Testis (tissue), 3 donors: ENCODE measurements around the gene KRT13. TPM values are rescaled to one million over a fixed set of nuclear protein-coding genes. Genes with fewer than 3 reads are reported as not detected.

Experiments
- DNase-seq: peaks from one replicate; pipeline ENCODE4 v3.0.0-alpha.2; 2019
- H3K27ac ChIP-seq, 2 donors: fragments of 200-600 bp; sonication (generic); one replicate each; pipeline ENCODE4 v1.5.1; 2019
- H3K27me3 ChIP-seq: fragments of 200-600 bp; sonication (generic); one replicate; pipeline ENCODE4 v1.5.1; 2019
- H3K36me3 ChIP-seq: fragments of 200-600 bp; sonication (generic); one replicate; pipeline ENCODE4 v1.5.1; 2017; ENCODE audit warnings: low read depth; ENCODE audit errors: missing control alignments
- H3K4me1 ChIP-seq: fragments of 200-600 bp; sonication (generic); one replicate; pipeline ENCODE4 v1.5.1; 2019
- H3K4me3 ChIP-seq, 2 donors: fragments of 200-600 bp; sonication (generic); one replicate each; pipeline ENCODE4 v1.5.1; 2017 to 2019
- H3K9me3 ChIP-seq: fragments of 200-600 bp; sonication (generic); one replicate; pipeline ENCODE4 v1.5.1; 2017
- POLR2A ChIP-seq: fragments of 450-650 bp; IDR thresholded peaks from one replicate; pipeline ENCODE4 v1.6.1; 2017; ENCODE audit warnings: antibody characterized with exemption, mild to moderate bottlenecking, moderate library complexity
- WGBS, 2 donors: methylation state at CpG; one replicate each; pipeline ENCODE4 v1.1.5; 2018; 5-methylcytosine and 5-hydroxymethylcytosine counted together
- intact Hi-C: fragments of 100-400 bp; cut with DNase I; formaldehyde crosslinking; loops from one replicate; pipeline ENCODE4 v1.15.1; 2023; ENCODE audit warnings: low total_unique reads
- polyA plus RNA-seq: library from polyadenylated mRNA; stranded (reverse); fragments of 350-450 nt; fragmentation: Illumina TruSeq; extraction: RNeasy Lipid Tissue Mini Kit (QIAGEN cat#74804); gene quantifications from one replicate; pipeline ENCODE4 v1.2.3, GENCODE V29; 2014; ENCODE audit warnings: low read depth, low replicate concordance; ENCODE audit not compliant: insufficient read depth
- total RNA-seq, 2 donors: library from RNA; depleted of rRNA; stranded (reverse); fragments of >200 nt; gene quantifications; one replicate each; pipeline ENCODE4 v1.2.3, GENCODE V29; 2016
- TF ChIP-seq, protein P1 (sequence below), 3 experiments: fragments of 450-650 bp in 2 of 3; fragments of 200-600 bp in 1 of 3; sonication (generic) in 1 of 3; IDR thresholded peaks; one replicate each; pipeline ENCODE4 v1.5.1; 2016 to 2019; ENCODE audit warnings: antibody characterized with exemption in 3 of 3, mild to moderate bottlenecking in 2 of 3, moderate library complexity in 1 of 3

Gene KRT13
- total and polyA plus RNA-seq, 3 donors from 2014 or later, result 2.4 to 21.4 (median 7.7) TPM

DNA sequence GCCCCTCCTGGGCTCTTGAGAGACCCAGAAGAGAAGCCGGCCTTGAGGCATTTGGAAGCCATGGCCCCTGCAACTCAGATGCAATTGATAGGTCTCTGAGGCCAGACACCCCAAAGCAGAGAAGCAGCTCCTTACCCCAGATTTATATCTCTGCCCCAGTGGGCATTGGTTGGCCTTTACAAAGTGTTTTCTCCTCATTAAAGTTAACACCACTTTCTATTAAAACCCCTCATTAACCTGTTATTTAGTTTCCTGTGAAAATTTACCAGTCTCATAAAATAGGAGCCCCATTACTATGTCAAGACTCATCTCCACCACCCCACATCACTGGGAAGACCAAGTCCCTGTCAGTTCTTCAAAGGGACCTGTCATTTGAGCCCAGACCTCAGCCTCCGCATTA, 24.4 kb downstream of the KRT13 start, which contains the start of gene KRT35:
Gene KRT35, minus strand, starts transcription at position 116 of the 400 bp plus-strand sequence. Its CDS starts 54 bp downstream, at position 62.
- intact Hi-C loops, result no loop called here
- H3K4me1 ChIP-seq, result no peaks in the 10 kb centered on the region
- H3K4me3 ChIP-seq, result no peak within 1 kb of the TSS
- 82 to 91% methylated on average over 2 of the region's 2 CpGs for WGBS, 2 donors
- no peak for DNase-seq
- H3K27ac ChIP-seq, result no peak within 1 kb of the TSS
- H3K36me3 ChIP-seq, result no peaks in the 10 kb centered on the region
- H3K9me3 ChIP-seq, result no peaks in the 10 kb centered on the region
- TF ChIP-seq, protein P1, sequence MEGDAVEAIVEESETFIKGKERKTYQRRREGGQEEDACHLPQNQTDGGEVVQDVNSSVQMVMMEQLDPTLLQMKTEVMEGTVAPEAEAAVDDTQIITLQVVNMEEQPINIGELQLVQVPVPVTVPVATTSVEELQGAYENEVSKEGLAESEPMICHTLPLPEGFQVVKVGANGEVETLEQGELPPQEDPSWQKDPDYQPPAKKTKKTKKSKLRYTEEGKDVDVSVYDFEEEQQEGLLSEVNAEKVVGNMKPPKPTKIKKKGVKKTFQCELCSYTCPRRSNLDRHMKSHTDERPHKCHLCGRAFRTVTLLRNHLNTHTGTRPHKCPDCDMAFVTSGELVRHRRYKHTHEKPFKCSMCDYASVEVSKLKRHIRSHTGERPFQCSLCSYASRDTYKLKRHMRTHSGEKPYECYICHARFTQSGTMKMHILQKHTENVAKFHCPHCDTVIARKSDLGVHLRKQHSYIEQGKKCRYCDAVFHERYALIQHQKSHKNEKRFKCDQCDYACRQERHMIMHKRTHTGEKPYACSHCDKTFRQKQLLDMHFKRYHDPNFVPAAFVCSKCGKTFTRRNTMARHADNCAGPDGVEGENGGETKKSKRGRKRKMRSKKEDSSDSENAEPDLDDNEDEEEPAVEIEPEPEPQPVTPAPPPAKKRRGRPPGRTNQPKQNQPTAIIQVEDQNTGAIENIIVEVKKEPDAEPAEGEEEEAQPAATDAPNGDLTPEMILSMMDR (IDR thresholded peaks at IDR 0.05), result no peak
- no peak for TF ChIP-seq POLR2A
- H3K27me3 ChIP-seq, result no peaks in the 10 kb centered on the region

DNA sequence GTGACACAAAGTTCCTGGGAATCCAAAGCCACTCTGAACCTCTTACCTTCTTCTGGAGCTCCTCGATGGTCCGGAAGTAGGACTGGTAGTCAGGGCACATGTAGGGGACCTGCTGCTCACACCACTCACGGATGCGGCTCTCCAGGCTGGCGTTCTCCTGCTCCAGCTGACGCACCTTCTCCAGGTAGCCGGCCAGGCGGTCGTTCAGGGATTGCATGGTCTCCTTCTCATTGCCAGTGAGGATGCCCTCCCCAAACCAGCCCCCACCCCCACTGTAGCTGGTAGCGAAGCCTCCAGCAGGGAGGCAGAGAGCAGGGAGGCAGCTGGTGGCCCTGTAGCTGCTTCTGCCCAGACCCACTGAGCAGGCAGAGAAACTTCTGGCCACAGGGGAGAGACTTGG, 24.8 kb downstream of the KRT13 start:
- no peak for TF ChIP-seq POLR2A
- TF ChIP-seq, protein P1 (IDR thresholded peaks at IDR 0.05), result no peak
- Histone ChIP-seq H3K4me3 (no peak overlapping the region), H3K27me3 (no peaks in the 10 kb centered on the region), H3K9me3 (no peaks in the 10 kb centered on the region), H3K27ac (no peak overlapping the region), H3K36me3 (no peaks in the 10 kb centered on the region), H3K4me1 (no peaks in the 10 kb centered on the region)
- 92 to 98% methylated on average over 7 to 10 of the region's 10 CpGs for WGBS, 2 donors
- DNase-seq, result no peak
- intact Hi-C loops, result no loop called here

DNA sequence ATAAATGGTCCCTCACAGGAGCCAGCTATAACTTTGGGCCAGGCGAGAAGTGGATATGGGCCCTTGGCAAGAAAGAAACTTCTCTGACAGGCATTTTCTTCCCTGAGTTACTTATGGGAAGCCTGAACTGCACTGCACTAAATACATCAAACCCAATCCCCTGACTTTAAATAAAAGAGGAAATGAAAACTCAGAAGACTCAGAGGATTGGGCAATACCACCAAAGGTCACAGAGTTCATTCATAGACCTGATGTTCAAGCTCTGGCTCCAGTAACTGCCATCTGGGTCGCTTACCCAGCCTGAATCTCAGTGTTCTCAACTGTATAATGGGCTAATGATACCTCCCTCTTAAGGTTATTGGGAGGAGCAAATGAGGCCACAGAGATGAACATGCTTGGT, 25.3 kb downstream of the KRT13 start:
- intact Hi-C loops, result no loop called here
- no peak for DNase-seq
- TF ChIP-seq POLR2A, result no peak
- TF ChIP-seq, protein P1 (IDR thresholded peaks at IDR 0.05), result no peak
- no peaks in the 10 kb centered on the region for H3K4me1 ChIP-seq
- H3K9me3 ChIP-seq, result no peaks in the 10 kb centered on the region
- H3K4me3 ChIP-seq, result no peak overlapping the region
- no peaks in the 10 kb centered on the region for H3K36me3 ChIP-seq
- H3K27ac ChIP-seq, result no peak overlapping the region
- WGBS, 2 donors, result 65% methylated on average over 2 of the region's 2 CpGs
- no peaks in the 10 kb centered on the region for H3K27me3 ChIP-seq

DNA sequence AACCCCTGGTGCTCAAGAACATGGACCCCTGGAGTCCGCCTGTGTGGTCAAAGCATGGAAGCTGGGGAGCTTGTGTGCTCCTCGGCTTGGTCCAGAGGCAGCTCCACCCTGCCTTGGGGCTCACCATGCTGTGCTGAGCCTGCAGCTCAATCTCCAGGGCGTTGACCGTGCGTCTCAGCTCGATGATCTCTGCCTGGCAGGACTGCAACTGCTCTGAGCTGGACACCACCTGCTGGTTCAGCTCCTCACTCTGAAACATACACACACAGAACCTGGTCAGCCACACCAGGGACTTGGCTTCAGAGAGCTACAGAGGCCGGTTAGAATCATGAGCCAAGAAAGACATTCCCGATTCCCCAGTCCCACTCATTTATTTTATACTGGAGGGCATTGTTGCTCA, 27.2 kb downstream of the KRT13 start:
- no peak for TF ChIP-seq POLR2A
- TF ChIP-seq, protein P1 (IDR thresholded peaks at IDR 0.05), result no peak
- intact Hi-C loops, result no loop called here
- H3K27ac ChIP-seq, result no peak overlapping the region
- no peaks in the 10 kb centered on the region for H3K4me1 ChIP-seq
- H3K36me3 ChIP-seq, result no peaks in the 10 kb centered on the region
- no peaks in the 10 kb centered on the region for H3K9me3 ChIP-seq
- H3K27me3 ChIP-seq, result no peaks in the 10 kb centered on the region
- no peak for DNase-seq
- 73 to 93% methylated on average over 3 to 8 of the region's 8 CpGs for WGBS, 2 donors
- H3K4me3 ChIP-seq, result no peak overlapping the region
